HCT116 (cell line): Measurements from ENCODE around the gene NCOR1. TPM values are rescaled to one million over a fixed set of nuclear protein-coding genes. Genes with fewer than 3 reads are reported as not detected.

Source experiments
- ATAC-seq: fragments of 200-7000 bp; cut with Tn5 transposase; 2 replicates; pipeline ENCODE4 v1.9.1; 2020; ENCODE audit warnings: mild to moderate bottlenecking, moderate library complexity
- BruUV-seq: library from RNA; stranded (reverse); fragments of 400-500 nt; replicated peaks from 2 replicates; lab custom pipeline; 2021; lab: Mats Ljungman, UMichigan
- CTCF ChIA-PET: fragments of 300-600 bp; sonication (Branson Sonifier 250); formaldehyde crosslinking; loops from one replicate; lab custom pipeline; 2021; ENCODE audit warnings: antibody characterized with exemption; lab: Charles Lee
- POLR2A ChIA-PET: fragments of 300-600, 350-600 bp; sonication (Branson Sonifier 250); formaldehyde crosslinking; loops from one replicate; lab custom pipeline; 2021; ENCODE audit warnings: antibody characterized with exemption; lab: Charles Lee
- RAD21 ChIA-PET, 2 experiments: fragments of 300-600 bp; sonication (Branson Sonifier 250); formaldehyde crosslinking; loops; one replicate each; lab custom pipeline; 2023; ENCODE audit warnings: low total read pairs in 2 of 2; ENCODE audit not compliant: uncharacterized antibody in 2 of 2, unreplicated experiment in 2 of 2, low non-redundant PET in 1 of 2; lab: Charles Lee
- DNase-seq: peaks from one replicate; pipeline ENCODE4 v3.0.0-alpha.2; 2010; ENCODE audit warnings: low read depth, low spot score
- H2AFZ ChIP-seq: fragments of 200-600 bp; shearing (Covaris generic), sonication (generic); 2 replicates; pipeline ENCODE4 v1.6.1; 2017; ENCODE audit warnings: low read depth, mixed run types, mixed read lengths, antibody characterized with exemption, low read length; ENCODE audit not compliant: poor library complexity, severe bottlenecking
- H3K27ac ChIP-seq: 2 replicates; pipeline ENCODE4 v1.5.1; 2012; ENCODE audit warnings: low read depth, low read length
- H3K27me3 ChIP-seq: fragments of 200-600 bp; sonication (generic); 2 replicates; pipeline ENCODE4 v1.6.1; 2016; ENCODE audit warnings: mixed run types, low read length, mixed read lengths; ENCODE audit not compliant: insufficient read depth
- H3K36me3 ChIP-seq, 2 experiments: fragments of 200-500 bp in 1 of 2; fragments of 200-600 bp in 1 of 2; sonication (Bioruptor generic) in 1 of 2; sonication (generic) in 1 of 2; 2 replicates each; pipeline versions ENCODE4 v1.5.1 to v1.6.1; 2014 to 2016; ENCODE audit warnings: low read length in 2 of 2, inconsistent platforms in 1 of 2, mixed read lengths in 1 of 2, mixed run types in 1 of 2; ENCODE audit not compliant: insufficient read depth in 2 of 2, control insufficient read depth in 1 of 2
- H3K4me1 ChIP-seq, 2 experiments: fragments of 200-600 bp in 1 of 2; sonication (generic) in 1 of 2; 2 replicates each; pipeline versions ENCODE4 v1.5.1 to v1.6.1; 2012 to 2017; ENCODE audit warnings: low read length in 2 of 2, inconsistent platforms in 1 of 2, mild to moderate bottlenecking in 1 of 2, mixed read lengths in 1 of 2, mixed run types in 1 of 2, moderate library complexity in 1 of 2; ENCODE audit not compliant: insufficient read depth in 2 of 2, control insufficient read depth in 1 of 2
- H3K4me2 ChIP-seq: fragments of 200-600 bp; sonication (generic); 2 replicates; pipeline ENCODE4 v1.6.1; 2017; ENCODE audit warnings: mixed run types, low read length, mixed read lengths
- H3K4me3 ChIP-seq, 2 experiments: fragments of 200-600 bp in 1 of 2; sonication (generic) in 1 of 2; replicated peaks in 1 of 2; 2 replicates each; pipeline ENCODE4 v1.5.1; 2011 to 2016; ENCODE audit warnings: low read length in 2 of 2, control low read depth in 1 of 2, low read depth in 1 of 2, mild to moderate bottlenecking in 1 of 2, mixed read lengths in 1 of 2, mixed run types in 1 of 2
- H3K79me2 ChIP-seq: fragments of 200-600 bp; sonication (generic); 2 replicates; pipeline ENCODE4 v1.6.1; 2017; ENCODE audit warnings: mild to moderate bottlenecking, mixed run types, low read length, moderate library complexity, mixed read lengths; ENCODE audit not compliant: insufficient read depth
- H3K9ac ChIP-seq: fragments of 200-600 bp; sonication (generic); 2 replicates; pipeline ENCODE4 v1.6.1; 2016; ENCODE audit warnings: low read length, mixed read lengths
- H3K9me2 ChIP-seq: fragments of 200-600 bp; sonication (generic), shearing (Covaris generic); 2 replicates; pipeline ENCODE4 v1.6.1; 2017; ENCODE audit warnings: mixed run types, mild to moderate bottlenecking, moderate library complexity; ENCODE audit not compliant: insufficient read depth
- H3K9me3 ChIP-seq, 2 experiments: fragments of 200-500 bp in 1 of 2; fragments of 200-600 bp in 1 of 2; sonication (Bioruptor generic) in 1 of 2; sonication (generic) in 1 of 2; 2 replicates each; pipeline ENCODE4 v1.6.1; 2014 to 2017; ENCODE audit warnings: low read length in 2 of 2, mixed read lengths in 2 of 2, inconsistent platforms in 1 of 2, low read depth in 1 of 2, mild to moderate bottlenecking in 1 of 2, mixed run types in 1 of 2, moderate library complexity in 1 of 2; ENCODE audit not compliant: control insufficient read depth in 1 of 2, insufficient read depth in 1 of 2
- H4K20me1 ChIP-seq: fragments of 200-600 bp; sonication (generic), shearing (Covaris generic); 2 replicates; pipeline ENCODE4 v1.6.1; 2017; ENCODE audit warnings: mixed run types, mild to moderate bottlenecking, moderate library complexity; ENCODE audit not compliant: insufficient read depth
- CBX3 ChIP-seq: IDR thresholded peaks from 2 replicates; pipeline ENCODE4 v1.6.1; 2012; ENCODE audit warnings: low read depth
- CEBPB ChIP-seq: IDR thresholded peaks from 2 replicates; pipeline ENCODE4 v1.6.1; 2012; ENCODE audit warnings: low read depth
- EGR1 ChIP-seq: IDR thresholded peaks from 2 replicates; pipeline ENCODE4 v1.6.1; 2012; ENCODE audit warnings: low read depth
- ELF1 ChIP-seq: IDR thresholded peaks from 2 replicates; pipeline ENCODE4 v1.6.1; 2012; ENCODE audit warnings: low read depth, borderline replicate concordance
- EZH2 ChIP-seq: fragments of 200-600 bp; sonication (generic); IDR thresholded peaks from 2 replicates; pipeline ENCODE4 v1.6.1; 2017; ENCODE audit warnings: antibody characterized with exemption, mixed run types
- FOSL1 ChIP-seq: IDR thresholded peaks from 2 replicates; pipeline ENCODE4 v1.6.1; 2012; ENCODE audit warnings: low read depth
- POLR2A ChIP-seq: IDR thresholded peaks from 2 replicates; pipeline ENCODE4 v1.7.0; 2011; ENCODE audit warnings: borderline replicate concordance; ENCODE audit not compliant: insufficient read depth, insufficient read length; ENCODE audit errors: extremely low read depth
- RAD21 ChIP-seq: IDR thresholded peaks from 2 replicates; pipeline ENCODE4 v1.6.1; 2012; ENCODE audit warnings: low read depth, mild to moderate bottlenecking
- SIN3A ChIP-seq: IDR thresholded peaks from 2 replicates; pipeline ENCODE4 v1.6.1; 2012; ENCODE audit warnings: low read depth
- SP1 ChIP-seq: IDR thresholded peaks from 2 replicates; pipeline ENCODE4 v1.6.1; 2012; ENCODE audit warnings: low read depth
- SRF ChIP-seq: IDR thresholded peaks from 2 replicates; pipeline ENCODE4 v1.6.1; 2012; ENCODE audit warnings: low read depth
- TCF7L2 ChIP-seq: IDR thresholded peaks from 2 replicates; pipeline ENCODE4 v1.7.0; 2011; ENCODE audit warnings: borderline replicate concordance, inconsistent platforms; ENCODE audit not compliant: insufficient read depth, insufficient read length; ENCODE audit errors: extremely low read depth
- YY1 ChIP-seq: IDR thresholded peaks from 2 replicates; pipeline ENCODE4 v1.6.1; 2011; ENCODE audit warnings: low read length, low read depth, moderate library complexity, mild to moderate bottlenecking; ENCODE audit not compliant: insufficient replicate concordance; ENCODE audit errors: extremely low read depth
- ZFX ChIP-seq: fragments of 450-650 bp; IDR thresholded peaks from 2 replicates; pipeline ENCODE4 v1.6.1; 2017
- ZNF274 ChIP-seq: fragments of 200-500 bp; sonication (Bioruptor generic); IDR thresholded peaks from 2 replicates; pipeline ENCODE4 v1.6.1; 2014; ENCODE audit warnings: mild to moderate bottlenecking, low read depth, low read length, inconsistent platforms
- intact Hi-C: fragments of 100-400 bp; cut with micrococcal nuclease; formaldehyde crosslinking; loops from 2 replicates; pipeline ENCODE4 v1.10.0; 2022
- total RNA-seq: library from RNA; stranded (reverse); gene quantifications from one replicate; pipeline ENCODE4 v1.2.1, GENCODE V29; 2021; ENCODE audit not compliant: unreplicated experiment
- TF ChIP-seq, protein P1 (sequence below): IDR thresholded peaks from 2 replicates; pipeline ENCODE4 v1.6.1; 2012
- TF ChIP-seq, protein P2 (sequence below), 3 experiments: fragments of 200-600 bp in 1 of 3; sonication (generic) in 1 of 3; IDR thresholded peaks in 2 of 3; conservative IDR thresholded peaks in 1 of 3; 2 replicates each; pipeline ENCODE4 v1.5.1; 2012 to 2017; ENCODE audit warnings: low read depth in 2 of 3, low read length in 2 of 3, antibody characterized with exemption in 1 of 3, borderline replicate concordance in 1 of 3, control low read depth in 1 of 3, mild to moderate bottlenecking in 1 of 3, mixed read lengths in 1 of 3, mixed run types in 1 of 3, moderate library complexity in 1 of 3; ENCODE audit not compliant: insufficient read depth in 1 of 3

The NCOR1 gene
- total RNA-seq, 1 experiment from 2014 or later = 43.7 TPM

DNA sequence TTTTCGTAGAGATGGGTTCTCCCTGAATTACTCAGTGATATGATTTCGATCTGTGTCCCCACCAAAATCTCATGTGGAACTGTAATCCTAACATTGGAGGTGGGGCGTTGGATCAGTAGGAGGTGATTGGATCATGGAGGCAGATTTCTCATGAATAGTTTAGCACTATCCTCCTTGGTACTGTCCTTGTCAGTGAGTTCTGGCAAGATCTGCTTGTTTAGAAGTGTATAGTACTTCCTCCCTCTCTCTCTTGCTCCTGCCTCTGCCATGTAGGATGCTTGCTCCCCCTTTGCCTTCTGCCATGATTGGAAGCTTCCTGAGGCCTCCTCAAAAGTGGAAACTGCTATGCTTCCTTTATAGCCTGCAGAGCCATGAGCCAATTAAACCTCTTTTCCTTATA is 24.6 kb upstream of the NCOR1 start:
- peaks cover 13% of the 10 kb centered on the region for H3K79me2 ChIP-seq
- RAD21 ChIA-PET = no interaction called here

More for the DNA sequence above, 24.6 kb upstream of the NCOR1 start:
- no peak for TF ChIP-seq EGR1
- TF ChIP-seq ELF1 = no peak
- no peak for TF ChIP-seq CEBPB
- TF ChIP-seq YY1 = no peak
- TF ChIP-seq FOSL1 = no peak
- no peak for TF ChIP-seq RAD21
- TF ChIP-seq, protein P1, sequence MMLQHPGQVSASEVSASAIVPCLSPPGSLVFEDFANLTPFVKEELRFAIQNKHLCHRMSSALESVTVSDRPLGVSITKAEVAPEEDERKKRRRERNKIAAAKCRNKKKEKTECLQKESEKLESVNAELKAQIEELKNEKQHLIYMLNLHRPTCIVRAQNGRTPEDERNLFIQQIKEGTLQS = no peak
- TF ChIP-seq SP1 = no peak
- TF ChIP-seq ZNF274 = no peak
- TF ChIP-seq EZH2 = no peak
- no peak for TF ChIP-seq ZFX
- no peak for TF ChIP-seq SIN3A
- TF ChIP-seq, protein P2, sequence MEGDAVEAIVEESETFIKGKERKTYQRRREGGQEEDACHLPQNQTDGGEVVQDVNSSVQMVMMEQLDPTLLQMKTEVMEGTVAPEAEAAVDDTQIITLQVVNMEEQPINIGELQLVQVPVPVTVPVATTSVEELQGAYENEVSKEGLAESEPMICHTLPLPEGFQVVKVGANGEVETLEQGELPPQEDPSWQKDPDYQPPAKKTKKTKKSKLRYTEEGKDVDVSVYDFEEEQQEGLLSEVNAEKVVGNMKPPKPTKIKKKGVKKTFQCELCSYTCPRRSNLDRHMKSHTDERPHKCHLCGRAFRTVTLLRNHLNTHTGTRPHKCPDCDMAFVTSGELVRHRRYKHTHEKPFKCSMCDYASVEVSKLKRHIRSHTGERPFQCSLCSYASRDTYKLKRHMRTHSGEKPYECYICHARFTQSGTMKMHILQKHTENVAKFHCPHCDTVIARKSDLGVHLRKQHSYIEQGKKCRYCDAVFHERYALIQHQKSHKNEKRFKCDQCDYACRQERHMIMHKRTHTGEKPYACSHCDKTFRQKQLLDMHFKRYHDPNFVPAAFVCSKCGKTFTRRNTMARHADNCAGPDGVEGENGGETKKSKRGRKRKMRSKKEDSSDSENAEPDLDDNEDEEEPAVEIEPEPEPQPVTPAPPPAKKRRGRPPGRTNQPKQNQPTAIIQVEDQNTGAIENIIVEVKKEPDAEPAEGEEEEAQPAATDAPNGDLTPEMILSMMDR (IDR thresholded peaks at IDR 0.05 in 2 of 3, conservative IDR thresholded peaks at IDR 0.05 in 1 of 3; ENCODE audit: borderline replicate concordance in 1 of 3, insufficient read depth in 1 of 3, low read depth in 2 of 3, low read length in 2 of 3) = no peak
- no peak for TF ChIP-seq POLR2A
- TF ChIP-seq SRF = no peak
- no peak for TF ChIP-seq CBX3
- no peak for TF ChIP-seq TCF7L2
- TF ChIP-seq, all 23 proteins: peak for 0
- Histone ChIP-seq H3K27me3 (no peaks in the 10 kb centered on the region), H3K27ac (no peak overlapping the region), H3K4me2 (no peak overlapping the region), H3K4me1 (peaks cover 0 to 14% of the 10 kb centered on the region in 2 experiments; a peak in 2 of 4 replicates), H3K36me3 (no peaks in the 10 kb centered on the region), H4K20me1 (no peaks in the 10 kb centered on the region; the same call in 1 of the 2 replicates), H3K9me2 (no peaks in the 10 kb centered on the region), H3K9ac (no peak overlapping the region), H3K9me3 (no peaks in the 10 kb centered on the region), H2AFZ (no peak overlapping the region), H3K4me3 (no peak overlapping the region)
- no peak for ATAC-seq
- BruUV-seq = no TSS peak
- ChIA-PET CTCF (no interaction called here), POLR2A (no interaction called here)
- DNase-seq = no peak
- intact Hi-C loops = no loop called here
